Activated T-cell treated with anti-CD3 and anti-CD28 coated beads for 24 hours (primary cell): ENCODE data around the gene KCNG2.
"Not testable (repeated sequence)": the region's sequence is repeated elsewhere in the genome, so short reads cannot be mapped to it uniquely, and the experiment has no call there.

Experiments used
- DNase-seq: peaks from one replicate; pipeline ENCODE4 v3.0.0-alpha.2; 2020; ENCODE audit warnings: low read depth

KCNG2 gene

GRCh38 chr18:79855147-79855933 is 57.6 kb downstream of the KCNG2 start:
- no peak for DNase-seq

DNA sequence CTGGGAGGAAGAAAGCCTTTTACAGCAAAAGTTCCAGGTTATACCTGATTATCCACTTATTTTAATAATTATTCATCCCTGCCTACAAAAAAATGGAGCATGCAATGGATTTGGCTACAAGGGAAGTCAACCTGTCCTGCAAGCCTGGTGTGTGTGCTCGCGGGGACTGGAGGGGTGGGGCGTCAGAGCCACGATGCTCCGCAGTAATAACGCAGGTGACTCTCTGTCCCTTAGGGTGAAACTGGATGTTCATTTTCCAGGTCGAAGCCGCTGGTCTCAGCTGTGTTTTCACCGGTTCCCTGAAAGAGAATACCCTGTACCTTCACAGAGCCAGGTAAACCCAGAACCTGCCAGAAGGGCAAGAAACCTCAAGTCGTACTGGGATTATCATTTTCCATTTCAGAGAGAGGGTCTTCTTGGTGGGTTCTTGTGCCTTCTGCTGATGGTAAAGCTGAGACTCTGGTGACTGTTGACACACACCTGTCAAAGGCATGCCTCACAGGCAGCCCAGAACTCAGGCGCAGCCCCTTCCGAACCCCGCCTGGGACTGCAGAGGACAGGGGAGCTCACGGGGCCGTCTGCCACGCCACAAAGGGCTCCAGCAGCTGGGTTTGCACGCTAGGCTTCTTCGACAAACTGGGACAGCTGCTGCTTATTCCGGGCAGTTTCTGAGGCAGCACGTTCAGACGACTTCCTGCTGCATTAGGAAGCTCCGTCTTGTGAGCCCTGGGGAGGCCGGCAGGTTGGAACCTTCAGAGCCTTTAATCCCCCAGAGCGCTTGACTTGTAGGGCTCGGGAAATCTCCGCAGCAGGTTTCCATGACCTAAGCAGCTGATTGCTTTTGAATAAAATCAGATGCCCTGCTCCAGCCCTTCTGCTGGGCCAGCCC is 58.6 kb downstream of the KCNG2 start:
- no peak for DNase-seq

DNA sequence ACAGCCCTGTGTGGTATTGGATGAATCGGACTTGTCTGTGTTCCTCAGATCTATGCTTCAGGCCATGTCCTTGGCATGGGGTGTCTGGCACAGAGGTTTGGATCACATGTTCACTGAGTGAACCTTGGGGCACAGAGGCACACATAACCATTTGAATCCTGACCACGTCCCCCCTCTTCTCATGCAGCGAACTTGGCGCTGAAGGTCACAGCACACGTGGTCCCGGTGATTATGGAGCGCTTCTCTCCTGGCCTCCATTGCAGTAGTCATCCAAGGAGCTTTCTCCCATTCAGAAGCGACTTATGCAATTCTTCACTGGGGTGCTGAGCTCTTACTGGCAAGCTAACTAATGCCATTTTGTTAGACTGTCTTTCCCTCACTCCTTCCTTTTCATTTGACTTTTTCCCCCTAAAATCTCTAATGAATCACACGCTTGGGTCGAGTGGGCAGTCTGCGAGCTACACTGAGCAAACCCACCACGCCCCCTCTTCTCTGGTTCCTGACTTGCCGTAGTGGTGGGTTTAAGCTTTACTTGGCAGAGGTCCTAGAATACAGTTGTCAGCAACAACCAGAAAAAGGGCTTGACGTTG is 59.4 kb downstream of the KCNG2 start:
- no peak for DNase-seq

GRCh38 chr18:79859314-79859713 is 61.6 kb downstream of the KCNG2 start:
- DNase-seq = no peak

DNA sequence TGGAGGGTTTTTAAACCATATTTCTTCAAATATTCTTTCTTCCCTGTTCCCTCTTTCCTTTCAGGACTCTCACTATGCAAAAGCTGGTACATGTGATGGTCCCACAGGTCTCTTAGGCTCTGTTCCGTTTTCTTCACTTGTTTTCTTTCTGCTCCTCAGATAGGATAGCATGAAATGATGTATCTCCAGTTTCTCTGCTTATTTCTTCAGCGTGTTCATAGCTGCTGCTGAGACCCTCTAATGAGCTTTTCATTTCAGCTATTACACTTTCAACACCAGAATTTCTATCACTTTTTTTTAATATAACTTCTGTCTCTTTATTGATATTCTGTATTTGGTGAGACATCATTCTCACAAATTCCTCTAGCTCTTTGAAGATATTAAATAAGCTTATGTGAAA is 63.9 kb downstream of the KCNG2 start:
- no peak for DNase-seq

- no peak for DNase-seq
Observed at GRCh38 chr18:79862562-79862961, 64.8 kb downstream of the KCNG2 start.

DNA sequence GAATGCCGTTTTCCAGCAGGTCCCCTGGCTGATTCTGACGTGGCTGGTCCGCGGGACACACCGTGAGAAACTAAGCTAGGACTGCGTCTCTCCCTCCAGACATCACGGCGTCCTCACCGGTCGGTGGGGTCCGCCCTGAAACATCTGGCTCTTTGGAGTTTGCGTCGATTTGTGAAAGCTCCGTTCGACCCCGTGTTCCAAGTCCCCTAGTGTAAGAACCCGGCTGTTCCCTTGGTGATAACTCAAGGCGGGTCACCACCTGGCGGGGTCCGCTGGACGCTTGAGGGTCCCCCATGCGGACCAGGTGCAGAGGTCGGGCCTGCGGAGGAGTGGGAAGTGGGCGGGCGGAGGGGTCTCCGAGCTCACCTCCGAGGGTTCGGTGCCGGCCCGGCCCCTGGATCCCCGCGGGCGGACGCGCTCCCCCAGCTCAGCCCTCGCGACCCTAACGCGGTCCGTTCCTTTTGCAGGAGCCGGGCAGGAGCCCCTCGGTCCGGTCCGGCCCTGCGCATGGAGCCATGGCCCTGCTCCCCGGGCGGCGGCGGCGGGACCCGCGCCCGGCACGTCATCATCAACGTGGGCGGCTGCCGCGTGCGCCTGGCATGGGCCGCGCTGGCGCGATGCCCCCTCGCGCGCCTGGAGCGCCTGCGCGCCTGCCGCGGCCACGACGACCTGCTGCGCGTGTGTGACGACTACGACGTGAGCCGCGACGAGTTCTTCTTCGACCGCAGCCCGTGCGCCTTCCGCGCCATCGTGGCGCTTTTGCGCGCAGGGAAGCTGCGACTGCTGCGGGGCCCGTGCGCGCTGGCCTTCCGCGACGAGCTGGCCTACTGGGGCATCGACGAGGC is 65.6 kb downstream of the KCNG2 start:
- no peak for DNase-seq

DNA sequence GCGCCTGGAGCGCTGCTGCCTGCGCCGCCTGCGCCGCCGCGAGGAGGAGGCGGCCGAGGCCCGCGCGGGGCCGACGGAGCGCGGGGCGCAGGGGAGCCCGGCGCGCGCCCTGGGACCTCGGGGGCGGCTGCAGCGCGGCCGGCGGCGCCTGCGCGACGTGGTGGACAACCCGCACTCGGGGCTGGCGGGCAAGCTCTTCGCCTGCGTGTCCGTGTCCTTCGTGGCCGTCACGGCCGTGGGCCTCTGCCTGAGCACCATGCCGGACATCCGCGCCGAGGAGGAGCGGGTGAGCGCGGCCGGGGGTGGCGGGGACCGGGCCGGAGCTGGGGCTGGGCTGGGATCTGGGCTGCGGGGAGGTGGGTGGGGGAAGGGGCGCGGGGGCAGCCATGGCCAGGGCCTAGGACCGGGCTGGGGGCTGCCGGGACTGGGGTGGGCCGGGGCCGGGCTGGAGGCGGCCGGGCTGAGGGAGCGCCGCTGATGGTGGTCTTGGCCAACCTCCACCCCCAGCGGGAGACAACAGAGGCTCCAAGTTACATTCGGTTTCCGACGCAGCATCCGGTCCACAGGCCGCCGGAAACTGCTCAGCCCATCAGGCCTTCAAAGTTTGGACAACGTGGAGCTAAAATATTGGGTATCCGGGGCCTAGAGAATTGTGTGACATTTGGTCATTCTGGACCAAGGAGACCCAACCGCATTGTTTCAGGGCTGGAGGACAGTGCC is 66.4 kb downstream of the KCNG2 start:
- DNase-seq = no peak

GRCh38 chr18:79864955-79865354 is 67.2 kb downstream of the KCNG2 start:
- DNase-seq = not testable (repeated sequence)

DNA sequence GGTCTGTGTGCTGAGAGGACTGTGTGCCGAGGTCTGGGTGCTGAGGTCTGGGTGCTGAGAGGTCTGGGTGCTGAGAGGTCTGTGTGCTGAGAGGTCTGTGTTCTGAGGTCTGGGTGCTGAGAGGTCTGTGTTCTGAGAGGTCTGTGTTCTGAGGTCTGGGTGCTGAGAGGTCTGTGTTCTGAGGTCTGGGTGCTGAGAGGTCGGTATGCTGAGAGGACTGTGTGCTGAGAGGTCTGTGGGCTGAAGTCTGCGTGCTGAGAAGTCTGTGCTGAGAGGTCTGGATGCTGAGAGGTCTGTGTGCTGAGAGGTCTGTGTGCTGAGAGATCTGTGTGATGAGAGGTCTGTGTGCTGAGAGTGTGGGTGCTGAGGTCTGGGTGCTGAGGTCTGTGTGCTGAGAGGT is 68.2 kb downstream of the KCNG2 start:
- DNase-seq = not testable (repeated sequence)

DNA sequence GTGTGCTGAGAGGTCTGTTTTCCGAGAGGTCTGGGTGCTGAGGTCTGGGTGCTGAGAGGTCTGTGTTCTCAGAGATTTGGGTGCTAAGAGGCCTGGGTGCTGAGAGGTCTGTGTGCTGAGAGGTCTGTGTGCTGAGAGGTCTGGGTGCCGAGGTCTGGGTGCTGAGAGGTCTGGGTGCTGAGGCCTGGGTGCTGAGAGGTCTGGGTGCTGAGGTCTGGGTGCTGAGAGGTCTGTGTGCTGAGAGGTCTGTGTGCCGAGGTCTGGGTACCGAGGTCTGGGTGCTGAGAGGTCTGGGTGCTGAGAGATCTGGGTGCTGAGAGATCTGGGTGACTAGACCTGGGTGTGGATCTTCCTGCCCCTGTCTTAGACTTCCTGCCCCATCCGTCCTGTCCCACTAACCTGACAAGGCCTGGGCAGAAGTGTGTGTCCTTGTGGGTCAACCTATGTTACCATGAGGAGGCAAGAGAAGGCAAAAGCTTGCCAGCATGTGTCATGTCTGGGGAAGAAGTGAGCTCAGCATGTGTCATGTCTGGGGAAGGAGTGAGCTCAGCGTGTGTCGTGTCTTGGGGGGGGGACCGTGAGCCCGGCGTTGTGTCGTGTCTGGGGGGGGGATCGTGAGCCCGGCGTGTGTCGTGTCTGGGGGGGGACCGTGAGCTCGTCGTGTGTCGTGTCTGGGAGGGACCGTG is 69.3 kb downstream of the KCNG2 start:
- no peak for DNase-seq

- no peak for DNase-seq
Observed at GRCh38 chr18:79867666-79868065, 69.9 kb downstream of the KCNG2 start.

- no peak for DNase-seq
Observed at GRCh38 chr18:79868168-79868784, 70.5 kb downstream of the KCNG2 start.

DNA sequence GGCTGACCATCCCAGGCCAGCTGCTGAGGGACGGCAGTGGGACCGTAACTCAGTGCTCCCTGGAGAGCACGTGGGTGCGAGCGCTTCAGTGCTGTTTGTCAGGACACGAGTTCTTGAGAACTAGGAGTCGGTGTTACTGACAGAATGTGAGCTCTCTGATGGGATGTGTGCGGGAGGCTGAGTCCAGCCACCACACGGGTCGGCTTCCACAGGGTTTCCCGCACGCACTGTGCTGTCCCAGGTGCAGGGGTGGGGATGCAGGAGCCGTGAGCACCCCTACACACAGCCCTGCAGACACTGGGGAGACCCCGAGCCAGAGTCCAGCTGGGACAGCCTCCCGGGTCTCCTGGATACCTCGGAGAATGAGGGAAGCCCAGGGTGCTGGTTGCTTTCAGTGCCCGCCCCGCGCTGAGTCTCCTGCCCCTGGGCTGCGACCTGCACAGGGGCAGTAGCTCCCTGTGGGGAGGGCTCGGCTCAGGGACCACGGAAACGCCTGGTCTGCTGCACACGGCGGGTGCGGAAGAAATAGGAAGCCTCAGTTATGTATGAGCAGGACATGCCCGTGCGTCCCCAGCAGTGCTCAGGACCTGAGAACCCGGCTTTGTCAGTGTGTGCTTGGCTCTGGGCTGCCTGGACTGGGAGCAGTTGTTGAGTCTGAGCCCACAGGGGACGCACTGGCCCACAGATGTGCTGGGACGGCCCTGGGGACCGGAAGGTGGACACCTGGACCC is 71.2 kb downstream of the KCNG2 start:
- DNase-seq = no peak

GRCh38 chr18:79869591-79870300 is 72.0 kb downstream of the KCNG2 start:
- no peak for DNase-seq

- no peak for DNase-seq
Observed at GRCh38 chr18:79870301-79871025, 72.7 kb downstream of the KCNG2 start.

DNA sequence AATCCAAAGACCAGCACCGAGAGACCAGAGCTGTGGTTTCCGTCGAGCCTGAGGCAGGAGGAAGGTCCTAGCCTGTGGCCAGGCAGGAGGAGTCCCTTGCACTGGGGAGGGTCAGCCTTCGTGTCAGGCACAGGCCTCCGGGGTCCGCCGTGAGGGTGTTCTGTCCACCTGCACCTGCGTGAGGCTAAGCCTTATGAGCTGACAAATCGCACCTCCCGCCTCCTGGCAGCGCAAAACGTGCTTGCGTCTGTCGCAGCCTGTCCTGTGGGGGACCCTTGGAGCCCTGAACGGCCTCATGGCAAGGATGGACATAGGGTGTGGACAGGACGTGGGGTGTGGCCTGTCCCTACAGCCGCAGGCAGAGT is 73.3 kb downstream of the KCNG2 start:
- DNase-seq = no peak

DNA sequence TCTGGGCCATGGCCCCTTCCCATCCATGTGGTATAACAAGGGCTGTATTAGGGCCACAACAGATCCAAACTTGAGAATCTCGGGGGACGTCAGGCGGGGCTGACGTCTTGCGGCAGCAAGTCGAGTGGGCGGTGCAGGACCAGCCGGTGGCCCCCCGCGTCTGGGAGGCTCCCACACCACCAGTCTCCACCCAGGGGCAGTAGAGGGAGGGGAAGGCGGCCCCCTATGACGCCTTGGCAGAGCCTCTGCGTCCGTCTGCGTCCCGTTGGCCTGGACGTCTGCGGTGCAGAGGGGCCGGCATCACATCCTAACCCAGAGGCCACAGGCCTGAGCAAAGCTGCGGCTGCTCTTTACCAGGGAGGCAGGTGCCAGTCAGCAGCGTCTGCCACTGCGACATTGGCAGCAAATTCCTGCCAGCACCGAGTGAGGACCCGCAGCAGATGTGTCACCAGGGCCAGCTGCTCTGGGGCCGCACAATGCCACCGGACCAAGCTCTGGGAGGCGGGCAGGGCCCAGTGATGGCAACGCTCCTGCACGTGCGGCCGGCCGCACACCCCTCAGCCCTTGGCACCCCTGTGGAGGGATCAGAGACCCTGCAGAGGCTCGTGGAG is 73.8 kb downstream of the KCNG2 start:
- DNase-seq = no peak
